ENCODE results near the gene GTF2F2. TPM values are rescaled to one million over a fixed set of nuclear protein-coding genes. Genes with fewer than 3 reads are reported as not detected.
A peak's percentile ranks its signal among the peaks of the same experiment; 100 is the strongest.

Gene GTF2F2
- total and polyA plus RNA-seq, 8 donors = 8.7 to 30.7 (median 16.2) TPM

DNA sequence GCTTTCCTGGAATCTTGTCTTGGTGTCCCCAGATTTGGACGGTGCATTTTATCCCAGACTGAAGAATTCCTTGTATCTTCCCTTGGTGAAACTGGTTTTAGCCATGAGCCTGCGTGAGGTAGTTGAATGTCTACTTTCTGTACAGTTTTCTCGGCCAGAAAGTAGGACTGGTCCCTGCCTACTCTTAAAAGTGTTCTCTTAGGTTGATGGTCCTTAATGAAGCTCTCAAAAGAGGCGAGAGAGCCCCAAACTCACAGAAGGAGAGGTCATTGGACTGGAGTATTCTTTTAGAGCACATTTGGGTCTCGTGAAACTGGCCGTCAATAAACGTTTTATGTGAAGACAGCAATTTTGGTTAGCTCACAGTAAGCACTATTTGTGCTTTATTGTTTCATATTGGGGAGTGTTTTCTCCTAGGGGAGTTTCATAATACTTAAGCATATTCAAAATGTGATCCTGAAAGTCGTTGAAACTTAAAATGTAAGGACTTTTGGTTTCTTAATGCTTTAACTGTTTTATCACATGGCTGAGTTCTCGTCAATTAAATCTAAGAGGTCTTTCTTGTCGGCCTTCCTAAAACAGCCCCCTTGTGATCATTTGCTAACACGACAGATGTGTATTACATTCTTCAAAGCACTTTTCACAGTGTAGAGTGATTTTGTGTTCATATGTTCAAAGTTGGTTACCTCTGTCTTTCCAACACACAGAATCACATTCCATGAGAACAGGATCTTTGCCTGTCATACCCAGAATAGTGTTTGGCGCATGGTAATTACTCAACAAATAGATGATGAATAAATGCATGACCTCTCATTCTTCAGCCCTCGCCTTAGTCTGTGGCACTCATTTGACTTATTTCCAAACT is 889 bp downstream of the GTF2F2 start:
- peak overlapping the region; percentile 71 to 82 (median 78) for H3K4me3 ChIP-seq
- 4 to 11% (median 7%) methylated on average over 13 of the region's 13 CpGs for WGBS, 5 donors
- no peaks in the 10 kb centered on the region for H3K27me3 ChIP-seq
- no peaks in the 10 kb centered on the region for H3K9me3 ChIP-seq
- H3K27ac ChIP-seq = peak overlapping the region; percentile 81 to 91 (median 87)
- no peaks in the 10 kb centered on the region for H3K36me3 ChIP-seq
- DNase-seq = peak in 1 of 2 donors; percentile 18
- intact Hi-C loops (cut with DNase I; ENCODE audit: low total_unique reads) = no loop called here
- H3K4me1 ChIP-seq = peaks cover 12 to 39% (median 24%) of the 10 kb centered on the region in 4 donors
- TF ChIP-seq EP300 (IDR thresholded peaks at IDR 0.05) (no peak), POLR2AphosphoS5 (IDR thresholded peaks at IDR 0.05) (no peak), POLR2A (IDR thresholded peaks at IDR 0.05) (no peak)
- TF ChIP-seq, protein P1, sequence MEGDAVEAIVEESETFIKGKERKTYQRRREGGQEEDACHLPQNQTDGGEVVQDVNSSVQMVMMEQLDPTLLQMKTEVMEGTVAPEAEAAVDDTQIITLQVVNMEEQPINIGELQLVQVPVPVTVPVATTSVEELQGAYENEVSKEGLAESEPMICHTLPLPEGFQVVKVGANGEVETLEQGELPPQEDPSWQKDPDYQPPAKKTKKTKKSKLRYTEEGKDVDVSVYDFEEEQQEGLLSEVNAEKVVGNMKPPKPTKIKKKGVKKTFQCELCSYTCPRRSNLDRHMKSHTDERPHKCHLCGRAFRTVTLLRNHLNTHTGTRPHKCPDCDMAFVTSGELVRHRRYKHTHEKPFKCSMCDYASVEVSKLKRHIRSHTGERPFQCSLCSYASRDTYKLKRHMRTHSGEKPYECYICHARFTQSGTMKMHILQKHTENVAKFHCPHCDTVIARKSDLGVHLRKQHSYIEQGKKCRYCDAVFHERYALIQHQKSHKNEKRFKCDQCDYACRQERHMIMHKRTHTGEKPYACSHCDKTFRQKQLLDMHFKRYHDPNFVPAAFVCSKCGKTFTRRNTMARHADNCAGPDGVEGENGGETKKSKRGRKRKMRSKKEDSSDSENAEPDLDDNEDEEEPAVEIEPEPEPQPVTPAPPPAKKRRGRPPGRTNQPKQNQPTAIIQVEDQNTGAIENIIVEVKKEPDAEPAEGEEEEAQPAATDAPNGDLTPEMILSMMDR (IDR thresholded peaks at IDR 0.05) = no peak

DNA sequence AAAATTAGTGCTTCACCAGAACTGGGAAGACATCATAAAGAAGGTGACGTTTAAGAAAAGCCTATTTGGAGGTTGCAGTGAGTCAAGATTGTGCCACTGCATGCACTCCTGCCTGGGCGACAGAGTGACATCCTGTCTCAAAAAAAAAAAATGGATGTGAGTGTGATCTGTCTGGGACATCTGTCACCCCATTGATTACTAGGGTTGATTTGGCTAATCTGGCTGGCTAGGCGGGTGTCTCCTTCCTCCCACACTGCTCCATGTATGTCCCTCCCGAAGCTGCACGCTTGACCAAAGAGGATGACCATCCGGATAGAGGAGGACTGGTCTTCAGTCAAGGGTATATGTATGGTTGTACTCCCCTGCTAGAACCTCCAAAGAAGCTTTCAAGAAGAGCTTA is 2.6 kb downstream of the GTF2F2 start:
- intact Hi-C loops (cut with DNase I; ENCODE audit: low total_unique reads) = no loop called here
- no peaks in the 10 kb centered on the region for H3K9me3 ChIP-seq
- peaks cover 12 to 39% (median 24%) of the 10 kb centered on the region in 4 donors for H3K4me1 ChIP-seq
- no peak for DNase-seq
- TF ChIP-seq, protein P1 (IDR thresholded peaks at IDR 0.05) = no peak
- TF ChIP-seq POLR2AphosphoS5 (IDR thresholded peaks at IDR 0.05) = no peak
- no peak for TF ChIP-seq EP300 (IDR thresholded peaks at IDR 0.05)
- no peak for TF ChIP-seq POLR2A (IDR thresholded peaks at IDR 0.05)
- no peaks in the 10 kb centered on the region for H3K27me3 ChIP-seq
- no peak overlapping the region for H3K4me3 ChIP-seq
- H3K36me3 ChIP-seq = no peaks in the 10 kb centered on the region
- WGBS, 5 donors = 88 to 94% (median 92%) methylated on average over 6 of the region's 6 CpGs
- no peak overlapping the region for H3K27ac ChIP-seq

DNA sequence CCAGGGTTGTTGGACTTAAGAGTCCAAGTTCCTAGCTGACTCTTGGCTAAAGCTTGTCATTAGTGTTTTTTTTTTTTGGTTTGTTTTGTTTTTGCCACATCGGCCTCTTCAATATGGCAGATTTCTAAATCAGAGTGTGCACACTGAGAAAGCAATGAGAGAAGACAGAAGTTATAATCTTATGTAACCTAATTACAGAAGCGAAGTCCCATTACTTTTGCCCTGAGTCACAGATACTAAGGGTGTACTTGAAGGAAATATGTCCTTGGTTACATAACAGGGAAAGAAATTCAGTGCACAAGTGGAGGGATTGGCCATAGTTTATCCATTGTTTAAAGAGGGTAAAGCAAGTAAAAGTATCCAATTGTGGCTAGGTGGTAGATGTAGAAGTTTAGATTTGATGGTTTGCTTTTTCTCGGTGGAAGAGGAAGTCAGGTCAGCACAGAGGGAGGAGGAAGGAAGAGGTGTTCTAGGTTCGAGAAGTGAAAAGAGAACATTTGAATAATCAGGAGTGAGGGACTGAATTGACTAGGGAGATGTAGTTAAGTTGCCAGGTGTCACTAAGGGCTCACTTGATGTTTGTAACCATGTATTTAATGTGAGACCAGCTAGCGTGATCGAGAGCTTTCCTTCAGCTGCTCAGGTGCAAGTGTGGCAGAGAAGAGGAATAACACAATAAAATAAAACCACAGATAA is 12.2 kb downstream of the GTF2F2 start:
- Histone ChIP-seq H3K36me3 (peaks cover 0 to 8% (median 4%) of the 10 kb centered on the region in 4 donors), H3K27ac (no peak overlapping the region), H3K4me1 (no peaks in the 10 kb centered on the region), H3K4me3 (no peak overlapping the region), H3K27me3 (no peaks in the 10 kb centered on the region), H3K9me3 (peaks cover 0 to 14% (median 5%) of the 10 kb centered on the region in 4 donors)
- DNase-seq = no peak
- WGBS, 5 donors = 87 to 94% (median 91%) methylated on average over 6 of the region's 6 CpGs
- TF ChIP-seq POLR2AphosphoS5 (IDR thresholded peaks at IDR 0.05) = no peak
- intact Hi-C loops (cut with DNase I; ENCODE audit: low total_unique reads) = no loop called here

GRCh38 chr13:45133396-45134118 is 13.2 kb downstream of the GTF2F2 start:
- DNase-seq = no peak
- Histone ChIP-seq H3K4me1 (no peaks in the 10 kb centered on the region), H3K36me3 (peaks cover 7 to 18% (median 14%) of the 10 kb centered on the region in 4 donors), H3K27me3 (no peaks in the 10 kb centered on the region), H3K9me3 (peaks cover 0 to 14% (median 5%) of the 10 kb centered on the region in 4 donors), H3K27ac (no peak overlapping the region), H3K4me3 (no peak overlapping the region)
- intact Hi-C loops (cut with DNase I; ENCODE audit: low total_unique reads) = no loop called here
- no peak for TF ChIP-seq POLR2A (IDR thresholded peaks at IDR 0.05)
- TF ChIP-seq, protein P1 (IDR thresholded peaks at IDR 0.05) = no peak
- TF ChIP-seq EP300 (IDR thresholded peaks at IDR 0.05) = no peak
- TF ChIP-seq POLR2AphosphoS5 (IDR thresholded peaks at IDR 0.05) = no peak
- 95 to 98% (median 98%) methylated on average over 6 of the region's 6 CpGs for WGBS, 5 donors

Measured in stomach (tissue), 9 donors.